AG04450 (cell line): ENCODE results near the gene DSCAML1. TPM values are rescaled to one million over a fixed set of nuclear protein-coding genes. Genes with fewer than 3 reads are reported as not detected.
A peak's percentile ranks its signal among the peaks of the same experiment; 100 is the strongest.

Experiments
- CTCF ChIA-PET: fragments of 300-600, 350-600 bp; formaldehyde crosslinking; extraction: SDS; loops from one replicate; lab custom pipeline; 2022; ENCODE audit warnings: antibody characterized with exemption, inconsistent platforms; lab: Charles Lee
- POLR2A ChIA-PET: fragments of 350-600 bp; formaldehyde crosslinking; extraction: SDS; loops from one replicate; lab custom pipeline; 2021; ENCODE audit warnings: antibody characterized with exemption, inconsistent platforms; lab: Yijun Ruan, JAX
- DNase-seq: peaks from one replicate; pipeline ENCODE4 v3.0.0-alpha.2; 2011; ENCODE audit warnings: low read depth, low spot score
- H3K27ac ChIP-seq: one replicate; pipeline ENCODE4 v1.5.1; 2012; ENCODE audit warnings: low read depth, low read length, control low read depth
- H3K27me3 ChIP-seq: one replicate; pipeline ENCODE4 v1.6.0; 2012; ENCODE audit warnings: low read length; ENCODE audit not compliant: control insufficient read depth, insufficient read depth
- H3K4me3 ChIP-seq: 2 replicates; pipeline ENCODE4 v1.5.1; 2011; ENCODE audit warnings: mild to moderate bottlenecking, low read depth, low read length, control low read depth
- H3K9me3 ChIP-seq: 2 replicates; pipeline ENCODE4 v1.5.1; 2012; ENCODE audit warnings: low read length; ENCODE audit not compliant: control insufficient read depth, insufficient read depth
- polyA plus RNA-seq: library from polyadenylated mRNA; depleted of rRNA; stranded (reverse); fragments of >200 nt; gene quantifications from 2 replicates; pipeline ENCODE4 v1.2.3, GENCODE V29; 2011
- TF ChIP-seq, protein P1 (sequence below): IDR thresholded peaks from 2 replicates; pipeline ENCODE4 v1.5.1; 2011; ENCODE audit warnings: low read depth, low read length, control low read depth, inconsistent platforms

DSCAML1 gene
- polyA plus RNA-seq, 1 experiment: not detected

- TF ChIP-seq, protein P1, sequence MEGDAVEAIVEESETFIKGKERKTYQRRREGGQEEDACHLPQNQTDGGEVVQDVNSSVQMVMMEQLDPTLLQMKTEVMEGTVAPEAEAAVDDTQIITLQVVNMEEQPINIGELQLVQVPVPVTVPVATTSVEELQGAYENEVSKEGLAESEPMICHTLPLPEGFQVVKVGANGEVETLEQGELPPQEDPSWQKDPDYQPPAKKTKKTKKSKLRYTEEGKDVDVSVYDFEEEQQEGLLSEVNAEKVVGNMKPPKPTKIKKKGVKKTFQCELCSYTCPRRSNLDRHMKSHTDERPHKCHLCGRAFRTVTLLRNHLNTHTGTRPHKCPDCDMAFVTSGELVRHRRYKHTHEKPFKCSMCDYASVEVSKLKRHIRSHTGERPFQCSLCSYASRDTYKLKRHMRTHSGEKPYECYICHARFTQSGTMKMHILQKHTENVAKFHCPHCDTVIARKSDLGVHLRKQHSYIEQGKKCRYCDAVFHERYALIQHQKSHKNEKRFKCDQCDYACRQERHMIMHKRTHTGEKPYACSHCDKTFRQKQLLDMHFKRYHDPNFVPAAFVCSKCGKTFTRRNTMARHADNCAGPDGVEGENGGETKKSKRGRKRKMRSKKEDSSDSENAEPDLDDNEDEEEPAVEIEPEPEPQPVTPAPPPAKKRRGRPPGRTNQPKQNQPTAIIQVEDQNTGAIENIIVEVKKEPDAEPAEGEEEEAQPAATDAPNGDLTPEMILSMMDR: no peak
- CTCF ChIA-PET: no interaction called here
- no peak for DNase-seq
- no peak overlapping the region for H3K27ac ChIP-seq
- H3K27me3 ChIP-seq: no peaks in the 10 kb centered on the region
- H3K4me3 ChIP-seq: no peak overlapping the region
- POLR2A ChIA-PET: no interaction called here
- peaks cover 14% of the 10 kb centered on the region for H3K9me3 ChIP-seq
Observed at GRCh38 chr11:117395476-117395875, 401.5 kb downstream of the DSCAML1 start.

GRCh38 chr11:117394221-117394925 lies 402.6 kb downstream of the DSCAML1 start:
- TF ChIP-seq, protein P1: no peak
- CTCF ChIA-PET: interaction anchor here (2.5 kb wide), 1 partner anchor 32 kb away, joined by 9 read pairs; no protein-coding TSS in a partner anchor
- no peaks in the 10 kb centered on the region for H3K27me3 ChIP-seq
- POLR2A ChIA-PET: no interaction called here
- no peak overlapping the region for H3K27ac ChIP-seq
- DNase-seq: no peak
- no peak overlapping the region for H3K4me3 ChIP-seq
- peaks cover 14% of the 10 kb centered on the region for H3K9me3 ChIP-seq

GRCh38 chr11:117392979-117393378 lies 404.0 kb downstream of the DSCAML1 start:
- POLR2A ChIA-PET: no interaction called here
- TF ChIP-seq, protein P1: no peak
- Histone ChIP-seq H3K4me3 (no peak overlapping the region), H3K9me3 (peaks cover 7% of the 10 kb centered on the region; the same call in 1 of the 2 replicates), H3K27me3 (no peaks in the 10 kb centered on the region), H3K27ac (no peak overlapping the region)
- CTCF ChIA-PET: interaction anchor here (2.5 kb wide), 1 partner anchor 33 kb away, joined by 9 read pairs; no protein-coding TSS in a partner anchor
- no peak for DNase-seq

DNA sequence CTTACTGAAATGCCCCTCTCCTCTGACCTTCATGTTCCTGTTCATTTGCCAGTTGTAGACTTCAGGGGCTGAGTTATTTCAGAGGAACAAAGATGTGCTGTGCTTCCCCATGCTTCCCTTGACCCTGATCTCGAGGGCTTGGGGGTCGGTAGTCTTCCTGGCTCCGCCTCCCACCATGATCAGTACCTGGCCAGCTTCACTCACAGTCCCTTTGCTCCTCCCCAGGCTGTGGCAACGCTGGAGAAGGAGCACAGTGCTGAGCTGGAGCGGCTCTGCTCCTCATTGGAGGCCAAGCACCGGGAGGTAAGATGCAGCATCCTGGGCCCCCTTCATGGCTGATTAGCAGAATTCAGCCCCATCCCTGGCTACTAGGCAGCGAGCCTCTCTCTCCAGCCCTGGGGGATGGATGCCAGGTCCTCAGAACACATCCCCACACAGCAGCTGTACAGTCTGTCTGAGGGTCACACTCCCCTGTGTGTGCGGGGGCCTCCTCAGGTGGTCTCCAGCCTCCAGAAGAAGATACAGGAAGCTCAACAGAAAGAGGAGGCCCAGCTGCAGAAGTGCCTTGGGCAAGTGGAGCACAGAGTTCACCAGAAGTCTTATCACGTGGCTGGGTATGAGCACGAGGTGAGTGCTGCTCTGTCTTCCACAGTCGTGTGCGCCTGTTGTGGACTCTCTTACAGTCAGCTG lies 404.9 kb downstream of the DSCAML1 start:
- DNase-seq: no peak
- CTCF ChIA-PET: interaction anchor here (2.5 kb wide), 1 partner anchor 34 kb away, joined by 9 read pairs; no protein-coding TSS in a partner anchor
- no peaks in the 10 kb centered on the region for H3K27me3 ChIP-seq
- TF ChIP-seq, protein P1: no peak
- POLR2A ChIA-PET: no interaction called here
- peaks cover 5% of the 10 kb centered on the region; the same call in 1 of the 2 replicates for H3K9me3 ChIP-seq
- H3K27ac ChIP-seq: peak overlapping the region; percentile 21
- no peak overlapping the region for H3K4me3 ChIP-seq

DNA sequence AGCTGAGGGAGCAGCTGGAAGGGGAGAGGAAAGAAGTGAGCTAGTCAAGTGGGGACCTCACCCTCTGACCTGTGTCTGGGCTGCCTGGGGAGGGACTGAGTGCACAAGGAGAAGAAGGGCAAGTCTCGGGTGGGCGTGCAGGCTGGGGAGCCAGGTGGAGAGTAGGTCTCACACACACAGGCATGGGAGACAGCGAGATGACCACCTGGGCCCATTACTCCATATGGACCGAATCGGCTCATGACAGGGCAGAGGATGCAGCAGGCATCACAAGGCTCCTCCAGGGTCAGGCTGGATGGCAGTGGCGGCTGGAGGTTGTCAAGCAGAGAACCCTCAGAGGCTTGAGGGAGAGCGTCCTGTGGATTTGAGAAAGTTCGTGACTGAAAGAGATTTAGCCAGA lies 405.8 kb downstream of the DSCAML1 start:
- Histone ChIP-seq H3K27ac (no peak overlapping the region), H3K4me3 (no peak overlapping the region), H3K9me3 (no peaks in the 10 kb centered on the region), H3K27me3 (no peaks in the 10 kb centered on the region)
- POLR2A ChIA-PET: no interaction called here
- TF ChIP-seq, protein P1: no peak
- CTCF ChIA-PET: interaction anchor here (2.2 kb wide), 1 partner anchor 34 kb away, joined by 15 read pairs; no protein-coding TSS in a partner anchor
- no peak for DNase-seq
